HG02798 (cell line): ENCODE measurements around the gene PRDX5.

ENCODE experiments used
- ATAC-seq: cut with Tn5 transposase; IDR thresholded peaks from one replicate; pipeline ENCODE4 v1.9.1; 2021; ENCODE audit warnings: mild to moderate bottlenecking; ENCODE audit not compliant: unreplicated experiment, poor library complexity

Gene PRDX5

DNA sequence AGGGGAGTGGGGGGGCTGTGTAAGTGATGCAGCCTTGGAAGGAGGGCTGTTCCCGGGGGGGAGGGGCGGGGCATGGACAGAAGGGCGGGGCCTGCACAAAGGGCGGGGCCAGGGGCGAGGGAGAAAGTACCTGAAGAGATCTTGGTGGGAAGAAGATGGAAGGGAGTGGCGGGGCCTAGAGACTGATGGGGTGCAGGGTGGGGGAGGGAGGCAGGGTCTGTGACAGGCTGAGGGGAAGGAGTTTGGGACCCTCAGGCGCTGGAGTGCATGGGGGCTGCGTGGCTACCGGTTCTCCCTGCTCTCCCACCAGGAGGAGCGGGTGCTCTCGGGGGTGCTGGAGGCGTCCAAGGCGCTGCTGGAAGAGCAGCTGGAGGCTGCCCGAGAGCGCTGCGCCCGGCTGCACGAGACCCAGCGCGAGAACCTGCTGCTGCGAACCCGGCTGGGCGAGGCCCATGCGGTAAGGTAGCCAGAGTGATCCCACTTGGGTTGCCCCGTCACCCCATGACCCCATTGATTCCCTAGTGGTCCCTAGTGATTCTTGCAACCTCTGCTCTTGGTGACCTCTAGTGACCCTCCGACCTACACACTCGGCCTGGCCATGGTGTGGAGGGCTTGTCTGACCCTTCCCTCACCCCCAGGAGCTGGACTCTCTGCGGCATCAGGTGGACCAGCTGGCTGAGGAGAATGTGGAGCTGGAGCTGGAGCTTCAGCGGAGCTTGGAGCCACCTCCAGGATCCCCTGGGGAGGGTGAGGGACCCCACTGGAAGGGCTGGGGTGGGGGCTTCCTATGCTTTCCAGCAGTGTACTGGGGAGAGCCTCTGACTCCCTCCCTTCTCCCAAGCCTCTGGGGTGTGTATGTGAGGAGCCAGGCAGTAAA lies 25.2 kb downstream of the PRDX5 start:
- ATAC-seq = no peak

DNA sequence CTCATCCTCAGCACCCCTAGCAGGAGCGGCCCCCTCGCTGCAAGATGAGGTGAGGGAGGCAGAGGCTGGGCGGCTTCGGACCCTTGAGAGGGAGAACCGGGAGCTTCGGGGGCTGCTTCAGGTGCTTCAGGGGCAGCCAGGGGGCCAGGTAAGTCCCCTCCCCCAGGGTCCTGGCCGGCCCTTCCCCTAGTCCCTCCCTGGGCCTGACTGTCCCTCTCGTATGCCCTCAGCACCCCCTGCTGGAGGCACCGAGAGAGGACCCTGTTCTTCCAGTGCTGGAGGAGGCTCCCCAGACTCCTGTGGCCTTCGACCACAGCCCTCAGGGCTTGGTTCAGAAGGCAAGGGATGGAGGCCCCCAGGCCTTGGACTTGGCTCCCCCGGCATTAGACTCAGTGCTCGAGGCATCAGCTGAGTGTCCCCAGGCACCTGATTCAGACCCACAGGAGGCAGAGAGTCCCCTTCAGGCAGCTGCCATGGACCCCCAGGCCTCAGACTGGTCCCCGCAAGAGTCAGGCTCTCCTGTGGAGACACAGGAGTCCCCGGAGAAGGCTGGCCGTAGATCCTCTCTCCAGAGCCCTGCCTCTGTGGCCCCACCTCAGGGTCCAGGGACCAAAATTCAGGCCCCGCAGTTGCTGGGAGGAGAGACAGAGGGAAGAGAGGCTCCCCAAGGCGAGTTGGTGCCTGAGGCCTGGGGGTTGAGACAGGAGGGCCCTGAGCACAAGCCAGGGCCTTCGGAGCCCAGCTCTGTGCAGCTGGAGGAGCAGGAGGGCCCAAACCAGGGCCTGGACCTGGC lies 26.0 kb downstream of the PRDX5 start:
- ATAC-seq = no peak

DNA sequence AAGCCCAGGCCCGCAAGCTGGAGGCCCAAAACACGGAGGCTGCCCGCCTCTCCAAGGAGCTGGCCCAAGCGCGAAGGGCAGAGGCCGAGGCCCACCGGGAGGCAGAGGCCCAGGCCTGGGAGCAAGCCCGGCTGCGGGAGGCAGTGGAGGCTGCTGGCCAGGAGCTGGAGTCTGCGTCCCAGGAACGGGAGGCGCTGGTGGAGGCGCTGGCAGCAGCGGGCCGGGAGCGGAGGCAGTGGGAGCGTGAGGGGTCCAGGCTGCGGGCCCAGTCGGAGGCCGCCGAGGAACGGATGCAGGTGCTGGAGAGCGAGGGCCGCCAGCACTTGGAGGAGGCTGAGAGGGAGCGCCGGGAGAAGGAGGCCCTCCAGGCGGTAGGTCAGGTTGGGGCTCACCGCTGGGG lies 26.9 kb downstream of the PRDX5 start:
- no peak for ATAC-seq

DNA sequence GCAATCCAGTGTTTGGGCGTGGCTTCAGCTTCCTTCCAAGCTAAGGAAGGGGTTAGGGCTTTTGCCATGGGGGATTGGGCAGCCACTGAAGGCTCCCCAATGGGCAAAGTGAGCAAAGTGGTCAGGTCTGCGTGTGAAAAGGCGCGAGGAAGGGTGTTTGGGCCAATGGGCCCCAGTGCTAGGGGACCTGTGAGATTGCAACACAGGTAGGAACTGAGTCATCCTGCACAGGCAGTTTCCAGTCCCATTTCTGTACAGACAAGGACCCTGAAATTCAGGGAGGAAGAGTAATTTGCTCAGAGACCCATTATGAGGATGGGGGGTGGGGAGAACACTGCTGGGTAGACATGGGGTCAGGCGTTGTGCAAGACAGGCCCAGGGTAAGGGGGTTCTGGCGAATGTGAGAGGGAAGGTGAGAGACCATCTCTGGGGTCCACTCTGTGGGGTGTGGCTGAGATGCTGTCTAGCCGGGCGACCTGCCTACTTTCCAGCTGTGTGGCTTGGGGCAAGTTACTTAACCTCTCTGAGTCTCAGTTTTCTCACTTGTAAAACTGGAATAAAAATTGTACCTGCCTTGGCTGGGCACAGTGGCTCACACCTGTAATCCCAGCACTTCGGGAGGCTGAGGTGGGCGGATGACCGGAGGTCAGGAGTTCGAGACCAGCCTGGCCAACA lies 29.4 kb downstream of the PRDX5 start:
- no peak for ATAC-seq

DNA sequence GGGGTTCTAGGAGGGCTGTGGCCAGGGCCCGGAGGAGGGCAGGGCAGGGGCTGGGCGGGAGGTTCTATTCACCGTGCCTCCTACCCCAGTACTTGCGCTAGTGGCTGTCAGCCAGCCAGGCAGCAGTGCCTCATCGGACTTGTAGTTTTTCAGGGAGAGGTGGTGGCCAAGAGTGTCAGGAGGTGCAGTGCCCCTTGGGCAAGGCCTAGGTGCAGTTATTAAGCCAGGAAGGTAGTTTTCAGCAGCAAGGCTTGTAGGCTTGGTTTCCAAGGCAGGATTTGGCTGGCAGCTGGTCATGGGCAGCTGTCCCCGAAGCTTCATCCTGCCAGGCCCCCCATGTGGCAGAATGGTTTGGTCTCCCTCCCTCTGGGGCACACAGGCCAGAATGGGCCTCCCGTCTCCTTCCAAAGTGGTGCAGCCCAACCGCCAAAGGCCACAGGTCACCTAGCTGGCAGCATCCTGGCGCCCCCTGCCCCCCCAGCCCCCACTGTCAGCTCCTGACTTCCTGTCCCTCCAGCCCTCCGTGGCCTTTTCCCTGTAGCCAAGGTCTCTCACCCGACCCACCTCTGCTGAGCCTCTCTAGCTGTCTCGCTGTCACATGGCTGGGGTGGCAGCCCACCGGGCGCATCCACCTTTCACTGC lies 30.6 kb downstream of the PRDX5 start:
- no peak for ATAC-seq

DNA sequence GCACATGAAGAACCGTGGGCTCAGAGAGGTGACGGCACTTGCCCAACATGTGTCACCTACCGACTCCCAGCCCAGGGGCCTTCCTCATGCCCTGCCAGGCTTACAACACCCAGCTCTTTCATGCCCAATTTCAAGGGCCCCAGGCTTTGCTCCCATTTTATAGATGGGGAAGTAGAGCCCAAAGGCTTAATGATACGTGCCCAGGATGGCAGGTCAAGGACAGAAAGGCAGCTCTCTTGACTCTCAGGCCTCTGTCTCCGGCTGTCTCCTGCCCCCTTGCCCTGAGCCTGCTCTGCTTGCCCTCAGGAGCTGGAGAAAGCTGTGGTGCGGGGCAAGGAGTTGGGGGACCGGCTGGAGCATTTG lies 31.1 kb downstream of the PRDX5 start:
- ATAC-seq = no peak

DNA sequence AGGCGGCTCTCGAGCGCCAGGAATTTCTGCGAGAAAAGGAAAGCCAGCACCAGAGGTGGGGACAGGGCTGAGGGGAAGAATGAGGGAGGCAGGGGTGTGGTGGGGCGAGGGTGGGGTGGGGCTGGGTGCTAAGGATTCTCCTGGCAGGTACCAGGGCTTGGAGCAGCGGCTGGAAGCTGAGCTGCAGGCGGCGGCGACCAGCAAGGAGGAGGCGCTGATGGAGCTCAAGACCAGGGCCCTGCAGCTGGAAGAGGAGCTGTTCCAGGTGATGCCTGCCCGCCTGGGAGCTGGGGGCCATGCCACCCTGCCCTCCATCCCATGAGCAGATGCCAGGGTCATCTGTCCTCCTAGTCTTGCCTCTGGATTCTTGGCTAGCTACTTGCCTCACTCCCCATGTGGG lies 31.5 kb downstream of the PRDX5 start:
- ATAC-seq = no peak

DNA sequence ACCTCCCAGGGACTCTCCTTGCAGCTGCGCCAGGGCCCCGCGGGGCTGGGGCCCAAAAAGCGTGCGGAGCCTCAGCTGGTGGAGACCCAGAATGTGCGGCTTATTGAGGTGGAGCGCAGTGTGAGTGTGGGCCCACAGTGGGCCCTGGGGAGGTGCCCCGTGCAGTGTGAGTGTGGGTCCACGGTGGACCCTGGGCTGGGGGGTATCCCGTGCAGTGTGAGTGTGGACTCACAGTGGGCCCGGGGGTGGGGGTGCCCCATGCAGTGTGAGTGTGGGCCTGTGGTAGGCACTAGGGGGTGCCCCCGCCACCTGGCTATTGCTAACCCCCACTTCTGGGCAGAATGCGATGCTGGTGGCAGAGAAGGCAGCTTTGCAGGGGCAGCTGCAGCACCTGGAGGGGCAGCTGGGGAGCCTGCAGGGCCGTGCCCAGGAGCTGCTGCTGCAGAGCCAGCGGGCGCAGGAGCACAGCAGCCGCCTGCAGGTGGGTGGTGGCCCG lies 33.3 kb downstream of the PRDX5 start:
- ATAC-seq = no peak

DNA sequence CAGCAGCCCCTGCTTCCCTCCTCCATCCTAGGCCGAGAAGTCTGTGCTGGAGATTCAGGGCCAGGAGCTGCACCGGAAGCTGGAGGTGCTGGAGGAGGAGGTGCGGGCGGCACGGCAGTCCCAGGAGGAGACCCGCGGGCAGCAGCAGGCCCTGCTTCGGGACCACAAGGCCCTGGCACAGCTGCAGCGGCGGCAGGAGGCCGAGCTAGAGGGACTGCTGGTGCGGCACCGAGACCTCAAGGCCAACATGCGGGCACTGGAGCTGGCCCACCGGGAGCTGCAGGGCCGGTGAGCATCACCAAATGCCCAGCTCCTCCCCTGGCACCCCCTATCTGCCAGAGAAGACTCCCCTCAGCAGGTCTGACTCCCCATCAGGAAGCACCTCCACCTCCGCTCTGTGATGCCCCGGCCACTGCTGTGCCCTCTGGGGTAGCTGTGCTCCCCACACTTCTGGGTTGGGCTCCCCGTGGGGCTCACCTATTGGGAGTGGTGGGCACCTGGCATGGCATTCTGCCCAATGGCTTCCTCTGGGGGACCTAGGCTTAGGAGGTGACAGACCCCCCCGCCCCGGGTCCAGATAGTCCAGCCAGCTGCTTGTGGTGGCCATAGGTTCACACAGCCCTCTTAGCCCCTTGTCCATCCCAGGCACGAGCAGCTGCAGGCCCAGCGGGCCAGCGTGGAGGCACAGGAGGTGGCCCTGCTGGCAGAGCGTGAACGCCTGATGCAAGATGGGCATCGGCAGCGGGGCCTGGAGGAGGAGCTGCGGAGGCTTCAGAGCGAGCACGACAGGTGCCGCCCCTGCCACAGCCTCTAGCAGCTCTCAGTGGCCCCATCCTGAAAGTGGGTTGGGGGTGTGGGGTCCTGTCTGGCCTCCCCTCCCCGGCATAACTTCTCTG lies 34.4 kb downstream of the PRDX5 start:
- ATAC-seq = no peak

DNA sequence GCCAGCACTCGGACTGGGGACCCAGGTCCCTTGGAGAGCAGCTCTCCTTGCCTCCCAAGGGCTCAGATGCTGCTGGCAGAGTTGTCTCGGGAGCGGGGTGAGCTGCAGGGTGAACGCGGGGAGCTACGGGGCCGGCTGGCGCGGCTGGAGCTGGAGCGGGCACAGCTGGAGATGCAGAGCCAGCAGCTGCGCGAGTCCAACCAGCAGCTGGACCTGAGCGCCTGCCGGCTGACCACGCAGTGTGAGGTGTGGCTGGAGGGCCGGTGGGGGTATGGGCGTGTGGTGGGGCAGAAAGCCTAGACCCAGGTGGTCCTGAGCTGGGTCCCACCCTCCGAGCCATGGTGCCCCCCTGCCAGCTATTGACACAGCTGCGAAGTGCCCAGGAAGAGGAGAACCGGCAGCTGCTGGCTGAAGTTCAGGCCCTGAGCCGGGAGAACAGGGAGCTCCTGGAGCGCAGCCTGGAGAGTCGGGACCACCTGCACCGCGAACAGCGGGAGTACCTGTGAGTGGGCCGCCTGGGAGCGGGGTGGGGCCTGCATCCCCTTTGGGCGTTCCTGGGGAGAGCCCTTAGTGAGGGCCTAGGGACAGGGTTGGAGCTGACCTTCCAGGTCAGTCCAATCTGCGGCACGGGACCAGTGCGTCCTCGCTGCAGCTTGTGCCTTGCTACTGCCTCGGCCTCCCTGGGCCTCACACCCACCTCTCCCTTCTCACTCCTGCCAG lies 35.2 kb downstream of the PRDX5 start:
- no peak for ATAC-seq

DNA sequence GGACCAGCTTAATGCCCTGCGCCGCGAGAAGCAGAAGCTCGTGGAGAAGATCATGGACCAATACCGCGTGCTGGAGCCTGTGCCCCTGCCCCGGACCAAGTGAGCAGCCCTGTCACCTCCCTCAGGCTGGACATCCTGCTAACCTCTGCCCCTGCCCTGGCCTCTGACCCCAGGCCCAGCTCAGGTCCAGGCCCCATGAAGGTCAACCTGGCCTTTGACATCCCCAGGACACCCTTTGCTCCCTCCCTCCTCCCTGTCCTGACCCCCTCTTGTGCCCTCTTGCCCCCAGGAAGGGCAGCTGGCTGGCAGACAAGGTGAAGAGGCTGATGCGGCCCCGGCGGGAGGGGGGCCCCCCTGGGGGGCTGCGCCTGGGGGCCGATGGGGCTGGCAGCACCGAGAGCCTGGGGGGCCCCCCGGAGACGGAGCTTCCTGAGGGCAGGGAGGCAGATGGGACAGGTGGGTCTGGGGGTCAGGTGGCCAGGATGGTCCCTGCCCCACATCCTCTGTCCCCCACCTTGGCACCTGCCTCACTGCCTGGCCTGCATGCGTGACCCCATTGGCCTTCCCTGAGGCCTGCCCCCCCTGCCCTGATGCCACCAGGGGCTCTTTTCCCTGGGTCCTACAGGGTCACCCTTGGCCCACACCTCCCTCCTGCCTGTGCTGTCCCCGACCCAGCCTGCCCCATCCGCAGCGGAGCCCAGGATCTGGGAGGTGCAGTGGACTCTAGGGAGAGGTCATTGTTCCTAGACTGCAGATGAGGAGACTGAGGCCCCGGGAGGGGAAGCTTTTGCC lies 36.0 kb downstream of the PRDX5 start:
- ATAC-seq = no peak

DNA sequence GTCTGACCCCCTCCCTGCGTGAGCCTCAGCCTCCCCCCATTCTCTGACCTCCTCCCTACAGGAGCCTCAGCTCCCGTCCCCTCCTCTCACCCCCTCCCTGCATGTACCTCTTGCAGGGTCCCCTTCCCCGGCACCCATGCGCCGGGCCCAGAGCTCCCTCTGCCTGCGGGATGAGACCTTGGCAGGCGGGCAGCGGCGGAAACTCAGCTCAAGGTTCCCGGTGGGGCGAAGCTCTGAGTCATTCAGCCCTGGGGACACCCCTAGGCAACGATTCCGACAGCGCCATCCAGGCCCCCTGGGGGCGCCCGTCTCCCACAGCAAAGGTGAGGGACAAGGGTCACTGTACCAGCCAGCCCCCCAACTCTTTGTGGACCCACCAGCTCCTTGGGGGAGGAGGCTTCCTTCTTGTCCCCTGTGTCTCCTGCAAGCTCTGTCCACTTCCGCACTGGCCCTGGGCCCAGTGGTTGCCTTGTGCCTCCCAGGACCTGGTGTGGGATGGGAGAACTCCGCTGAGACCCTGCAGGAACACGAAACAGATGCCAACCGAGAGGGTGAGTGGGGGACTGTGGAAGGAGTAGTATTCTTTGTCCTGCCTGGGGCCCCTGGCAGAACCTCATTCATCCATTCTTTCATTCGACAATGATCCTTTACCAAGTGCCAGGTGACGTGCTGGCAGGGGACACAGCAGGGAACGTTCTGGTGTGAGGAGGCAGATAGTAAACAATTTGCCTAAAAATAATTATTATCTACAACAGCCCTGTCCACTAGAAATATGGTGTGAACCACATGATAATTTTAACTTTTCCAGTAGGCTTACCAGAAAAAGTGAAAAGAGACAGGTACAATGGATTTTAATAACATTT lies 37.4 kb downstream of the PRDX5 start:
- no peak for ATAC-seq

DNA sequence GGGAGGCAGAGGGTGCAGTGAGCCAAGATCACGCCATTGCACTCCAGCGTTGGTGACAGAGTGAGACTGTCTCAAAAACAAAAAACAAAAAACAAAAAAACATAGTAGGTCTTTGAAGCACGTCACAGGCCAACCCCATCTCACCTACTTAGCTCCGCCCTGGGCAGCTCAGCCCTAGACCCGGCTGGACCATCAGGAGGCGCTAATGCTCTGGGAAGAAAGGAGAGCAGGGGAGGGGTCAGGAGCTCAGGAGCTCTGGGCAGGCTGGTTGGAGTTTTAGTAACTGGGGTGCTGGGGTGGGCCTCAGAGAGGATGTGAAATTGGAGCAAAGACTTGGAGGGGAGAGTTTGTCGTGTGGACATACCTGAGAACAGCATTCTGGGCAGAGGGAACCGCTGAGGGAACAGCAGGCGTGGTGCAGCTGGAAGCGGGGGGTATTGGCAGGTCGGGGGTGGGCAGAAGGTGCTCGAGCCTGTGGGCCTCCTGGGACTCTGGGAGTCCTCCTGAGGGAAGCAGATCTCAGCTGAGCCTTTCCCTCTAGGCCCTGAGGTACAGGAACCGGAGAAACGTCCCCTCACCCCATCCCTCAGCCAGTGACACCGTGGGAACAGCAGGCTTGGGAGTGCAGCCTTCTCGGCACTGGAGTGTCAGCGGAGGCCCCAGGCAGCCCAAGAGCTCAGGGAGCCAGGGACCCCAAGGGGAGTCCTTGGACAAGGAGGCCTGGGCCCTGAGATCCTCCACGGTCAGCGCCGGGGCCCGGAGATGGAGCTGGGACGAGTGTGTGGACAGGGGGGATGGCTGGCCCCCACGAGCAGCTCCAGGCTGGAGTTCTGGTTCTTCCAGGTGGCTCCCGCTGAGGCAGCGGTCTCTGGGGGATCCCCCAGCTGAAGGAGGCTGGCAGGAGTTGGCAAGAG lies 38.8 kb downstream of the PRDX5 start:
- ATAC-seq = no peak

DNA sequence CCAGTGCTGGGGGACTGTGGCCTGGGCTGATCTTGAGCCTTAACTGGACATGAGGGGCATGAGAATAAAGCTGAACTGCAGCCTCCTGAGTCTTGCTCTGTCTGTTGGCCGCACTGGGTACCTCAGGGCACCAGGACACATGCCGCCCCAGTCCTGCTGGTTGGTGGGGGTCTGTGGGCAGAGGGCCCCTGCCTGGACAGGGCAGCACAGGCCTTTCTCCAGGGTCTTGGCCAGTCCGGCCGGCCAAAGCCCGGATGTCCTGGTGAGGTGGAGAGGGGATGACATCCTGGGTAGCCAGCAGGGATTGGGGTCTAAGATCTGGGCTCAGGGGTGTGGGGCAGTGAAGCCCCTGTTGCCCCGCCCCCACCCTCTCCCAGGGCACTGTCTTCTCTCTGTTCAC lies 39.5 kb downstream of the PRDX5 start:
- ATAC-seq = no peak

DNA sequence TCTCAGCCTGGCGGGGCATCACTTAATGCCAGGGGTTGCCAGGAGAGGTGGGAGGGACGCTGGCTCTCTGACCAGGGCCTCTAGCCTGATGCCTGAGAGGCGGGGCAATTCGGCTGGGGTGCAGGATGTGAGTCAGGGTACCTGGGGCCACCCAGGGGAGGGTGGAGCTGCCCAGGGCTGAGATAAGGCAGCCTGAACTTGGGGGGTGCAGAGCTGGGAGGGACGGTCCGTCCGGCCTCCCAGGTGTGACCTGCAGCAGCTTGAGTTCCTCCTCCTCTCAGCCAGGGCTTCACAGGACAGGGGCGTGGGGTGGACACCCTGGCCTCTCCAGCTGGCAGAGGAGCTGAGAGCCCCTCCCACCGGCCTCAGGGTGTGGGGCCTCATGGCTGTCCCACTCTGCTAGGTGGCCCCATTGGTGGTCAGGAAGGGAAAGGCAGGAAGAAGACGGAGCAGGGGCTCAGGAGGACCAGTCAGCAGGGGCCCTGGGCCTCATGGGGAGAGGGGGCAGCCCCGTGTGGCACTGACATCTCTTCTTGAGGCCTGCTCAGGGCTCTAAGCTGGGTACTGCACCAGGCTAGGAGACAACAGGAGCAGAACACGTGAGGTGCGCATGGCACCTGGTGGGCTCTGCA lies 40.1 kb downstream of the PRDX5 start:
- no peak for ATAC-seq

DNA sequence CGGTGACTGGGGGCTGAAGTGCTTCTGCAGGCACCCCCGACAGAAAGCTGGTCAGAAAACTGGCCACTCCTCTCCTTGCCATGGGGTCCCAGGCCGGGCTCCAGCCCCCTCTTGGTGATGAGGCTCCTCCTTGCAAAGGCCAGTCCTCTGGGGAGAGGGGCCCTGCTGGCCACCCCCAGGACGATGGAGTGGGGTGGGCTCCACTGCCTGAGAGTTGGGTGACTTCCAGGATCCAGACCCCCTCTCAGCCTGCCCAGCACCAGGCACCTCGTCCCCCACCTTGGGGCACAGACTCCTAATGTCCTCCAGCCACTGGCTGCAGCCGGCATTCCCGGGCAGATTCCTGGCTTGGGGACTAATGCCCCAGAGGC lies 40.6 kb downstream of the PRDX5 start:
- ATAC-seq = no peak
